GM18868 (cell line): Measurements from ENCODE around the gene C17orf78.
"Not testable (repeated sequence)": the region's sequence is repeated elsewhere in the genome, so short reads cannot be mapped to it uniquely, and the experiment has no call there.

Source experiments
- ATAC-seq: cut with Tn5 transposase; IDR thresholded peaks from one replicate; pipeline ENCODE4 v1.9.1; 2021; ENCODE audit warnings: mild to moderate bottlenecking, moderate library complexity; ENCODE audit not compliant: unreplicated experiment

C17orf78 gene

DNA sequence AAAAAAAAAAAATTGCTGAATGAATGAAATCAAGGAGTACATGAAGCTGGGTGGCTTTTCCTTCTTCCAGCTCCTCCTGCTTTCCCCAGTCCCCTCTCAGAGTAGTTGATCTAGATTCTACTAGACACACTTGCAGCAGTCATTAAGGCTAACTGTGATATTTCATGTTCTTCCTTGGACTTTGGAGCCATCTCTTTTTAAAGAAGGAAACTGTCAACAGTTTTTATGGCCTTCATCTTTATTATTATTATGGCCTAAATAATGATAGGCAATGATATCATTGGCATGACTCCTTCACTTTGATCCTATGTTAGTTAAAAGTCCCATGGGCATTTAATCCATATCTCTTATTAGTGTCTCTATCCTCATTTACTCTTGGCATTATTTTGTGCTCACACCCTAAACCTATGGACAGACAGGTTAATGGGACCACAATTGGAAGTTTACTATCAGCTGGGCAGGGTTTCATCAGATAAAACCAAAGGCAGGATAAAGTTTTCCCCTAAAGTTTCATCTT lies 9.7 kb downstream of the C17orf78 start:
- no peak for ATAC-seq

DNA sequence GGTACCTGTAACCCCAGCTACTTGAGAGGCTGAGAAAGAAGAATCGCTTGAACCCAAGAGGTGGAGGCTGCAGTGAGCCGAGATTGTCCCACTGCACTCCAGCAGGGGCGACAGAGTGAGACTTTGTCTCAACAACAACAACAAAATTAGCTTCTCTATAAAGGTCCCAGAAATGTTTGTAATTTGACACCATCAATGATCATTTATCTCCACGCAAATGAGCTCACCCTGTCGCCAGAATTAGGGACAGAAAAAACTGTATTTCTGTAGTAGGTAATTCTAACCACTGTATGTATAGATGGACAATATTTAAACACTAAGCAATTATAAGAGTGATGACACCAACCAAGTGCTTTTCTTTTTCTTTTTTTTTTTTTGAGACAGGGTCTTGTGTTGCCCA lies 10.7 kb downstream of the C17orf78 start:
- ATAC-seq, result no peak

DNA sequence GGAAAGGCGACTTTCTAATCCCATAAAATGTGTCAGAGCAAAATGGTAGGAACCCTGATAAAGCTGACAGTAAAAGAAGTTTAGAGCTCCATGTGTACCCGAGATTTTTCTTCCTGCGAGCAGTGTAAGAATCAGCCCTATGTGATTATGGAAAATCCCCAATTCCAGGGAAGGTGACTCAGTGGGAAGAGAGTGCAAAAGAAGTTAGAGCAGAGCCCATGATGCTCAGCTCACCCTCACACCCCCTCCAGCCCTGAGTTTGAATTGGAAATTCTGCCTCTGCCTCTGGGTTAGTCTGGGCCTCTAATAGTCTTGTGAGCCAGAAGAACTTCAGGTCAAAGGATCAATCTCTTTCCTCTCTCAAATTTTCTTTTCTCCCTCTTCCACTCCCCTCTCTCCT lies 12.5 kb downstream of the C17orf78 start:
- ATAC-seq, result no peak

DNA sequence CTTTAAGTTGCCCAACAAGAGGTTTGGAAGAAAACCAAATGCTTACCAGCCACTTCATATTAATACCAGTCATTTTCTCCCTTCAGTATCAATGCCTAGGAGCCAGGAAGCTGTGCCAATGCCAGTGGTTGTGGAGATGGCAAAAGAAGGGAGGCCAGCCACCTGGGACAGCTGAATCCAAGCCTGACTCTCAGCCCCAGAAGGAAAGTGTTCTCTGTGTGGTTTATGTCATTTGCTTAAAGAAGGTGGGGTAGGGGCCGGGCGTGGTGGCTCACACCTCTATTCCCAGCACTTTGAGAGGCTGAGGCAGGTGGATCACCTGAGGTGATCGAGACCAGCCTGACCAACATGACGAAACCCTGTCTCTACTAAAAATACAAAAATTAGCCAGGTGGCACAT lies 13.4 kb downstream of the C17orf78 start:
- ATAC-seq, result no peak

DNA sequence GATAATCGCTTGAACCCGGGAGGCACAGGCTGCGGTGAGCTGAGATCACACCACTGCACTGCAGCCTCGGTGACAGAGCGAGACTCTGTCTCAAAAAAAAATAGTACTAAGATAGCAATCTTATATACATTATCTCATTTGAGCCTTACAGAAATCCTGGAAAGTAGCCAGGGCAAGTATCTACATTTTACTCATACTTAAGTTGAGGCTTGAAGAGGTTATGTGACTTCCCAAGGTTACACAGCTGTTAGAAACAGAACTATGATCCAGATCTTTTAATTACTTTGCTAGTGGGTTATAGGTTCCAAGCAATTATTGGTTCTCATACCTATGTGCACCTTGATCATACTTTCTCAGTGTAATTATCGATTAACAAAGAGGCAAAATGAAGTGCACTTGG lies 15.4 kb downstream of the C17orf78 start:
- ATAC-seq, result no peak

DNA sequence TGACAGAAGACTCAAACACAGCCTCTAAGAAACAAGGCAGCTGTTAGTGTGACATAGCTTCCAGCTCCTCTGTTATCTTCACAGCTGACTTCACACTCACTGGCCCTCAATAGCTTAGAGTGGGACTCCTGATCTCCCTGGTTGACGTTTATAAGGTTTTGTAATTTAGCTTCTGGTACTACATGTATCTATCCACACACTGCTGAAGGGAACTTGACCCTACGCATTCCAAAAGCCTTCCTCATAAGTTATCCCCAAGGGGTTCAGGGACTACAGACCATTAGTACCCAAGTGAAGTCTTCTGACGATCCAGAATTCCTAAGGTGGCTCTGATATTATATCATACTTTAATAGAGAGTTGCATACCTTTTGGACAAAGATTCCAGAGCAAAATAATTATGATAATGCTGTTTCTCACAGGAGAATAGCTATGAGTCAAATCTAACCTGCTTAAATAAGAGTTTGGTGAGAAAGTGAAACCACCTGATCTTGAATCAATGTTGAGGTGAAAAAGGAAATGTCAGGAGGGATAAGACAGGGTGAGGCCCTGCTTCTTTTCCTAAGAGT lies 16.3 kb downstream of the C17orf78 start:
- peak; percentile 59 for ATAC-seq

DNA sequence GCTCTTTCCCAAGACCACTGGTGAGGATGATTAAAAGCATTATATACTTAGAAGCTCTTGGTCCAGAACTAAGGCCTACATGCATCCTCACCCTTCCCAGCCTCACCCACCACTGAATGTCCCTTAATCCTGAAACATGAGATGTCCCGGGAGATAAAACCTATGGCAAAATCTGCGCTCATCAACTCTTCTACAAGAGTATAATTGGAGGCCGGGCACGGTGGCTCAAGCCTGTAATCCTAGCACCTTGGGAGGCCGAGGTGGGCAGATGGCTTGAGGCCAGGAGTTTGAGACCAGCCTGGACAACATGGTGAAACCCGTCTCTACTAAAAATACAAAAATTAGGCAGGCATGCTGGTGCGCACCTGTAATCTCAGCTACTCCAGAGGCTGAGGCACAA lies 17.6 kb downstream of the C17orf78 start:
- no peak for ATAC-seq

DNA sequence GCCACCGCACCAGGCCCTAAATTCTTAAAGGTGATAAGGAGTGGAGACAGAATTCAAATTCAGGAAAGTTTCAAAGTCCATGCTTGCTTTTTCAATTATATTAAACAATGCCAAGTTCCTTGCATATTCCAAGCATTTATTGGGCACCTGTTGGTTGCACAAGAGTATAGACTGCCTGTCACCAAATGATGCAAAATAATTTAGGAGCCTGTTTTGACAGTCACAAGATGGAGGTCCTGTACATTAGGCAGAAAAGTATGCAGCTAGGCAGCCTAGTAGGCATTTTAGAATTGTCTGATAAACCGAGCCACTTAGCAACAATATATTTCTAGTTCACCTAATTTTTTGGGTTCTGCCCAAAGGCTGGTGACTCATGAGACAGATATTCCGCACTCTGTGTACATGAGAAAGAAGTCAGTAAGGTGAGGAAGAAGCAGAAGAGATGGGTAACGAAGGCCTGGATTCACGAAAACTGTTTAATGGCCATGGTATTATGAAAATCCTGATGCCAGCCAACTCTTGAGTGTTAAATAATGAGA lies 23.5 kb downstream of the C17orf78 start:
- no peak for ATAC-seq

DNA sequence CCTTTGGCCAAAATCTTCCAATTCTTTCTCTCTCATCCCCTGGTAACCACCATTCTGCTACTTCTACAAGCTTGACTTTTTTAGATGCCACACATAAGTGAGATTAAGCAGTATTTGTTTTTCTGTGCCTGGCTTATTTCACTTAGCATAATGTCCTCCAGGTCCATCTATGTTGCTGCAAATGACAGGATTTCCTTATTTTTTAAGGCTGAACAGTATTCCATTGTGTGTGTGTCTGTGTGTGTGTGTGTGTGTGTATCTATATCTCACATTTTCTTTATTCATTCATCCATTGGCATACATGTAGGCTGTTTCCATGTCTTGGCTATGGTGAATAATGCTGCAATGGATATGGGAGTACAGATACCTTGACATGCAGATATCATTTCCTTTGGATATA lies 24.7 kb downstream of the C17orf78 start:
- no peak for ATAC-seq

DNA sequence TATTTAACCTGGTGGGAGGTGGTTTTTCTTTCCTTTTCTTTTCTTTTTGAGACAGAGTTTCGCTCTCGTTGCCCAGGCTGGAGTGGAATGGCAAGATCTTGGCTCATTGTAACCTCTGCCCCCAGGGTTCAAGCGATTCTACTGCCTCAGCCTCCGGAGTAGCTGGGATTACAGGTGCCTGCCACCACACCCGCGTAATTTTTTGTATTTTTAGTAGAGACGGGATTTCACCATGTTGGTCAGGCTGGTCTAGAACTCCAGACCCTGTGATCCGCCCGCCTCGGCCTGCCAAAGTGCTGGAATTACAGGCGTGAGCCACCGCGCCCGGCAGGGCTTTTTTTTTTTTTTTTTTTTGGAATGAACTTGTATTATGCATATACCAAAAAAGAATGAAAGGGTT lies 29.7 kb downstream of the C17orf78 start:
- ATAC-seq, result not testable (repeated sequence)

DNA sequence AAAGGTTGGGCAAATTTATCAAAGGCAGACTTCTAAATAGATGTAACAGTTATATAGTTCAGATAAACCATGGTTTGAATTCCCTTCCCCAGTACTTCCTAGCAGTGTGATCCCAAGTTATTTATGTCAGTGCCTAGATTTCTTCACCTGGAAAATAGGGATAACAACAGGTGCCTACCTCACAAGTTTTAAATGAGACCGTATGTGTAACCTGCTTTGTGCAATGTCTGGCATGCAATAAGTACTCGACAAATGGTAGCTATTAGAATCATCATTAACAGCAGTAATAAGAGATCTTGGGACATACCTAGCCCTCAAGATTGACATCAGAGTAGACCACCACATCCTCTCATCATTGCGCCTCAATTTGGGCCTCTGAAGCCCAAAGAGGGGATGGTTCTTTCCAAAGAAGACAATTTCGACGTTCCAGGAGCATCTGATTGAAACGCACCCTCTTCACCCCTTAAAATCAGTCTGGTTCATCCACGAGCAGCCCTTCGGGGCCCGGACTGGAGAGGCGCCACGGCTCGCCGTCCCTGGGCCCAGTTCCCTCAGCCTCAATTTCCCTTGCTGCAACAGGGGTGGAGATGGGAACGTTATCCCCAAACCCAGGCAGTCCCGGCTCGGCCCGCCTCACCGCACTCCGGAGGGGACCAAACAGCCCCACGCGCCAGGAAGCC lies 30.3 kb downstream of the C17orf78 start:
- peak; percentile 37 for ATAC-seq

DNA sequence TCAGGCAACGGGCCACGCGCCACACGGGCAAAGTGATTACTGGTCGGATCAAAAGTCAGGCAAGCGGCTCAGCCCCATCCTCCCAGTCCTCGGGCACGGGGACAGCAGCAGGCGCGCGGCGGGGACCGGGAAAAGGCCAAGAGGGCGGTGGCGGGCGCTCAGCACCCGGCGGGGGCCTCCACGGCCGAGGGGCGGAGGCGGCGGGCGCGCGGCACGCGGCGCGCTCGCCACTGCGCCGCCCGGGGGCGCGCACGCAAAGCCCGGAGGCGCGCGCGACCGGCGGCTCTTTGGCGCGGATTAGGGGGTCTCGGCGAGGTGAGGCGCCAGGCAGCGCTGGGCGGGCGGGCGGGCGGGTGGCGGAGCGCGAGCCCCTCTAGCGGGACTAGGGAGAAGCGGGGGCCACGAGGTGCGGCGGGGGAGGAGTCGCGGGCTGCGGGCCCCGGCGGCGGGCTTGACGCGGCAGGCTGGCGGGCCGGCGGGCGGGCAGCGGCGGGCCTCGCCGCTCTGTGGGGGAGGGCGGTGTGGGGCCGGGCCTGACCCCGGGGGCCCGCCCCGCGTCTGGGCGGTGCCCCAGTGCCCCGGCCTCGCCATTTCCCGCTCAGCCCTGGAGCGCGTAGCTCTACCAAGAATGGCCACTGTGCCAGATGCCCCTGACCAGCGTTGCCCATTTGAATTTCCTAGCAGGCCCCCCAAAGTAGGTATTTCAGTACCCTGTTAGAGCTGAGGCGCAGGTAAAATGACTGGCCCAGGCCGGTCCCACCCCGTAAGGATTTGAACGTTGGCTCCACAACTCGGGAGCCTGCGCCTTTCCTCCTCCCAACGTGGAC lies 31.1 kb downstream of the C17orf78 start, which contains the start of the genes ACACA and TADA2A:
Gene ACACA (minus strand): TSS at position 202 of the 827 bp plus-strand sequence. CDS start 537 bp downstream, outside the sequence.
Gene TADA2A (plus strand): TSS at position 252 of the 827 bp plus-strand sequence. CDS start 4,480 bp downstream, outside the sequence.
- peak; percentile 85 for ATAC-seq

DNA sequence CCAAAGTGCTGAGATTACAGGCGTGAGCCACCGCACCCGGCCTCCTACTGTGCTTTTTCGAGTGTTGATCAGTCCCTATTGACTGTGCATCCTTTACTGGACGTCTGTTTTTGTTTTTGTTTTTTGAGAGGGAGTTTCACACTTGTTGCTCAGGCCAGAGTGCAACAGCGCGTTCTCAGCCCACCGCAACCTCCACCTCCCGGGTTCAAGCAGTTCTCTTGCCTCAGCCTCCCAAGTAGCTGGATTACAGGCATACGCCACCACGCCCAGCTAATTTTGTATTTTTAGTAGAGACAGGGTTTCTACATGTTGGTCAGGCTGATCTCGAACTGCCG lies 32.3 kb downstream of the C17orf78 start:
- not testable (repeated sequence) for ATAC-seq

DNA sequence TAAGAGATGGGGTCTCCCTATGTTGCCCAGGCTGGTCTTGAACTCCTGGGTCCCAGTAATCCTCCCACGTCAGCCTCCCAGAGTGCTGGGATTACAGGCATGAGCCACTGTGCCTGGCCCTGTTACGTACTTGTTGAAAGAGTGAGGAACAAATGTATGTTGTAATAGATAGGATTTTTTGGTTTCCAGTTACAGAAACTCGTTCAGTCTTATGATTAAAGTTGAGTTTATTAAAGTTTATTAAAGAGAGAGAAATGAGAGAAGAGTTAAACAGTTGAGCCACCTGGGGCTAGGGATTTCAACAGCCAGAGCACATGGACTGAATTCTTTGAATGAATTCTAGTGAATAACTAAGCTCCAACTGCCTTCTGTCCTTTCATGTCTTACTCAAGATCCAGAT lies 34.6 kb downstream of the C17orf78 start:
- no peak for ATAC-seq

DNA sequence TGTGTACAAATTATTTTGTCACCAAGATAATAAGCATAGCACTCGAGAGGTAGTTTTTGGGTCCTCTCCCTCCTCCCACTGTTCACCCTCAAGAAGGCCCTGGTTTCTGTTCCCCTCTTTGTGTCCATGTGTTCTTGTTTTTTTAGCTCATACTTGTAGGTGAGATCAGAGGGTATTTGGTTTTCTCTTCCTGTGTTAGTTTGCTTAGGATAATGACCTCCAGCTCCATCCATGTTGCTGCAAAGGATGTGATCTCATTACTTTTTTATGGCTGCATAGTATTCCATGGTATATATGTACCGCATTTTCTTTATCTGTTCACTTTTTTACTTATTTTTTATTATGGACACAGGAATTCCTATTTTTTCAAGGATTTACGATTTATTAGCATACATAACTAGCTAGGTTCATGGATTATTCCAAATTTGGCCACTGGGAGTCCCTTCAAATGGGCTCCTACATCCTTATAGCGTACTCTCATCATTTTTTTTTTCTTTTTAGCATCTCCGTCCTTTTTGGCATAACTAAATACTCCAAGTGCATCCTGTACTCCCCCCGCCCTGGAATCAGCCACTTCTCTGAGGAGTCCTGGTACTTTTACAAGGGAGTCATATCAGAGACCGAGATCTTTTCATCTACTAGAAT lies 38.2 kb downstream of the C17orf78 start:
- no peak for ATAC-seq

DNA sequence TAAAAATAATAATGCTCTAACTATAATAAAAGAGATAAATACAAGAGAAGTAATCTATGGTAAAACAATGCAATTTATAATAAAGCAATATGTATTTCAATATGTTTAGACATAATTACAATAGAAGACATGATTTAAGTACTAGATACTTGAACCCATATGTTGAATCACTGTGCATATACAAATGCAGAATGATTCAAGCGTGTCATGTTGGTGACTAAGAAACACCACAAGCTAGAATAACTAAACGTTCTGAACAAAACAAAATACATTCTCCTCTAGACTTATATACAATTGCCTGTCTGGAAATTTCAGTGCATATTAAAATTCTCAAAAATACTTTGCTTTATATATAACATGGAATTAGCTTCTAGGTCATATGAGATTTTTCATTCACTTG lies 42.1 kb downstream of the C17orf78 start:
- ATAC-seq, result no peak

DNA sequence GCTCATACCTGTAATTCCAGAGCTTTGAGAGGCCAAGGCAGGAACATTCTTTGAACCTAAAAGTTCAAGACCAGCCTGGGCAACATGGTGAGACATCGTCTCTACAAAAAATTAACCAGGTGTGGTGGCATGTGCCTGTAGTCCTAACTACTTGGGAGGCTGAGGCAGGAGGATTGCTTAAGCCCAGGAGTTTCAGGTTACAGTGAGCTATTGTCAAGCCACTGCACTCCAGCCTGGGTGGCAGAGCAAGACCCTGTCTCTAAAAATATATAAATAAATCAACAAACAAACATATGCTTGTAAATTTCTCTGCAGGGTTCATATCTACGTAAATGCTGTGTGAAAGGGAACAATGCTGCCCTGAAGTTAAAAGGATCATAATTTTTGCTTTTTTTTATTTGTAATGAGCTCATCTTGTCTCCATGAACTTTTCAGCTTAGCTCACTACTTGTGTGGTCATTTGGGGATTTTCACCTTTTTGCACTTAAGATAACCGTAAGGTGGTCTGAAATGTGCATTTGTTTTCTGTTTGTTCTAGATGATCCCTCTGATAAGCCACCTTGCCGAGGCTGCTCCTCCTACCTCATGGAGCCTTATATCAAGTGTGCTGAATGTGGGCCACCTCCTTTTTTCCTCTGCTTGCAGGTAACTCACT lies 47.3 kb downstream of the C17orf78 start:
- ATAC-seq, result no peak

DNA sequence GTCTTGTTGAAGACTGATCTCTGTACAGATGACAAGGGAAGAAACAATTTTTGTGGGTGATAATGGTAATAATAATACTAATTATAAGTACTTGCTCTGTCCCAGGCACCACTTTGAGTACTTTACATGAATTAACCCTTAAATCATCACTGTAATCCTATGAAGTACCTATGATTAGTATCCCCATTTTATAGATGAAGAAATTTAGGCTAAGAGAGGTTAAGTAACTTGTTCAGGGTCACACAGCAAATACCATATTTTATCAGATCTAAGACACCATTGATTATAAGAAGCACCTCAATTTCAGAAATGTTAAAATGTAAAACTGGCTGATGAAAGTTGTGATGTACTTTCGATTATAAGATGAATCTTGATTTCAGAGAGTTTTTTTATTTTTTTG lies 49.5 kb downstream of the C17orf78 start:
- no peak for ATAC-seq

DNA sequence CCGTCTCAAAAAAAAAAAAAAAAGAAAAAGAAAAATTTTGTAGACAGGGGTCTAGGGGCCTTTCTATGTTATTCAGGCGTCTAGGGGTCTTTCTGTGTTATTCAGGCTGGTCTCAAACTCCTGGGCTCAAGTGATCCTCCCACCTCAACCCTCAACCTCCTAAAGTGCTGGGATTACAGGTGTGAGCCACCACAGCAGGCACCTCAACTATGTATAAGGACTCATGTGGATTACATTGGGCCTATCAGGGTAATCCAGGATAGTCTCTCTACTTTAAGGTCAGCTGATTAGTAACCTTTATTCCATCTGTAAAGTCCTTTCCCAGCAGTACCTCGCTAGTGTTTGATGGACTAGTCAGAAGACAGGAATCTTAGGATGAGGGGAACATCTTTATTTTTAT lies 53.3 kb downstream of the C17orf78 start:
- no peak for ATAC-seq

DNA sequence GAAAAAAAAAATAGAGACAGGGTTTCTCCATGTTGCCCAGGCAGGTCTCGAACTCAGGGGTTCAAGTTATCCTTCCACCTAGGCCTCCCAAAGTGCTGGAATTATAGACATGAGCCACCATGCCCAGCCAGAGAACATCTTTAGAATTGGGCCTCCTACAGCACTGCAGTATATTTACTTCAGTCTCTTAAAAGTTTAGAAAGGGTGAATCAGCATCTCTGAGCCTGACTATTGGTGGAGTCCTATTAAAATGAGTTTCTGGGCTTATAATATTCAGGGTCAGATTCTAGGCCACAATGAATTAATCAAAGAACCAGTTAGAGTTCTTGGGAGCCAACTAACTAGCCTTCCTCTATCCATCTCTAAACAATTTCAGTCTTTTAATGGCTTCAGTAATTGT lies 53.7 kb downstream of the C17orf78 start:
- no peak for ATAC-seq
